Left lung (tissue), 10 donors: ENCODE measurements around the gene TM2D3. TPM values are rescaled to one million over a fixed set of nuclear protein-coding genes. Genes with fewer than 3 reads are reported as not detected.

ENCODE experiments used
- ATAC-seq: fragments of 200-7000 bp; cut with Tn5 transposase; one replicate; pipeline ENCODE4 v1.9.1; 2020; ENCODE audit warnings: moderate library complexity
- DNase-seq, 4 donors: peaks; one replicate each; pipeline ENCODE4 v3.0.0-alpha.2; 2013 to 2020
- H3K27ac ChIP-seq, 2 donors: fragments of 200-600 bp; sonication (generic) in 1 of 2; one replicate each; pipeline versions ENCODE4 v1.5.0 to v1.8.0; 2020 to 2021
- H3K27me3 ChIP-seq, 2 donors: fragments of 200-600 bp; sonication (generic) in 1 of 2; one replicate each; pipeline versions ENCODE4 v1.5.0 to v1.8.0; 2020 to 2021
- H3K36me3 ChIP-seq, 2 donors: fragments of 200-600 bp; sonication (generic) in 1 of 2; one replicate each; pipeline versions ENCODE4 v1.5.0 to v1.8.0; 2020 to 2021
- H3K4me1 ChIP-seq, 2 donors: fragments of 200-600 bp; one replicate each; pipeline ENCODE4 v1.8.0; 2021
- H3K4me3 ChIP-seq, 2 donors: fragments of 200-600 bp; sonication (generic) in 1 of 2; one replicate each; pipeline versions ENCODE4 v1.5.0 to v1.8.0; 2020 to 2021; ENCODE audit warnings: mild to moderate bottlenecking in 1 of 2
- H3K9me3 ChIP-seq, 2 donors: fragments of 200-600 bp; sonication (generic) in 1 of 2; one replicate each; pipeline versions ENCODE4 v1.5.0 to v1.8.0; 2020 to 2021
- CTCF ChIP-seq, 2 donors: fragments of 200-600 bp; sonication (generic) in 1 of 2; IDR thresholded peaks; one replicate each; pipeline versions ENCODE4 v1.5.0 to v1.8.0; 2021; ENCODE audit warnings: antibody characterized with exemption in 2 of 2
- intact Hi-C, 2 donors: fragments of 100-400 bp; cut with DNase I; formaldehyde crosslinking; loops; one replicate each; pipeline versions ENCODE4 v1.11.2 to v1.14.2; 2022
- polyA plus RNA-seq, 6 donors: library from polyadenylated mRNA; unstranded; fragments of 120-200 nt; gene quantifications; one replicate each; pipeline ENCODE4 v1.2.1, GENCODE V29; 2013; ENCODE audit not compliant: insufficient read length in 6 of 6
- total RNA-seq, 2 donors: library from RNA; stranded (reverse); fragmentation: NEBNext Ultra II Directional; extraction: Animal tissue kit (Norgen Biotek cat#: 25700); gene quantifications; one replicate each; pipeline ENCODE4 v1.2.1, GENCODE V29; 2021
- donor health status: DM: no; HTN: yes; CAD: no.
- donor health status: DM: no; HTN: no; CAD: no.

Gene TM2D3
- total and polyA plus RNA-seq, 8 donors, result 43.7 to 67.3 (median 59.9) TPM

GRCh38 chr15:101654171-101654570 lies 2.0 kb upstream of the TM2D3 start:
- Histone ChIP-seq H3K4me1 (peaks cover 14 to 47% of the 10 kb centered on the region in 2 donors), H3K9me3 (no peaks in the 10 kb centered on the region), H3K36me3 (no peaks in the 10 kb centered on the region), H3K4me3 (no peak overlapping the region), H3K27me3 (no peaks in the 10 kb centered on the region), H3K27ac (no peak overlapping the region)
- ATAC-seq, result no peak
- no peak for DNase-seq
- intact Hi-C loops, result no loop called here
- no peak for TF ChIP-seq CTCF (IDR thresholded peaks at IDR 0.05)

GRCh38 chr15:101652786-101653430 lies 727 bp upstream of the TM2D3 start:
- intact Hi-C loops, result no loop called here
- DNase-seq, result peak in 2 of 4 donors; percentile 43 to 54
- H3K9me3 ChIP-seq, result no peaks in the 10 kb centered on the region
- H3K36me3 ChIP-seq, result peaks cover 0 to 13% of the 10 kb centered on the region in 2 donors
- peaks cover 14 to 51% of the 10 kb centered on the region in 2 donors for H3K4me1 ChIP-seq
- H3K4me3 ChIP-seq, result peak overlapping the region; percentile 83 to 93
- no peaks in the 10 kb centered on the region for H3K27me3 ChIP-seq
- H3K27ac ChIP-seq, result peak overlapping the region; percentile 98 to 99
- peak; percentile 61 for ATAC-seq
- no peak for TF ChIP-seq CTCF (IDR thresholded peaks at IDR 0.05)

GRCh38 chr15:101651554-101652097 lies 555 bp downstream of the TM2D3 start:
- ATAC-seq (peak; percentile 60), DNase-seq (peak in 1 of 4 donors; percentile 70)
- Histone ChIP-seq H3K9me3 (no peaks in the 10 kb centered on the region), H3K27me3 (no peaks in the 10 kb centered on the region), H3K4me1 (peaks cover 14 to 47% of the 10 kb centered on the region in 2 donors), H3K4me3 (peak overlapping the region; percentile 83 to 93), H3K36me3 (peaks cover 0 to 25% of the 10 kb centered on the region in 2 donors), H3K27ac (peak overlapping the region; percentile 98 to 99)
- TF ChIP-seq CTCF (IDR thresholded peaks at IDR 0.05), result no peak
- intact Hi-C loops, result no loop called here

GRCh38 chr15:101650145-101650544 lies 2.0 kb downstream of the TM2D3 start:
- no peaks in the 10 kb centered on the region for H3K27me3 ChIP-seq
- no peak for TF ChIP-seq CTCF (IDR thresholded peaks at IDR 0.05)
- intact Hi-C loops, result no loop called here
- H3K27ac ChIP-seq, result no peak overlapping the region
- ATAC-seq, result no peak
- peaks cover 14 to 47% of the 10 kb centered on the region in 2 donors for H3K4me1 ChIP-seq
- peak overlapping the region in 1 of 2 donors; percentile 93 for H3K4me3 ChIP-seq
- no peaks in the 10 kb centered on the region for H3K9me3 ChIP-seq
- H3K36me3 ChIP-seq, result peaks cover 0 to 40% of the 10 kb centered on the region in 2 donors
- DNase-seq, result no peak

GRCh38 chr15:101648356-101648755 lies 3.8 kb downstream of the TM2D3 start:
- Histone ChIP-seq H3K4me3 (no peak overlapping the region), H3K27me3 (no peaks in the 10 kb centered on the region), H3K36me3 (peaks cover 0 to 58% of the 10 kb centered on the region in 2 donors), H3K9me3 (no peaks in the 10 kb centered on the region), H3K4me1 (peaks cover 14 to 37% of the 10 kb centered on the region in 2 donors), H3K27ac (no peak overlapping the region)
- ATAC-seq, result no peak
- intact Hi-C loops, result no loop called here
- DNase-seq, result no peak
- TF ChIP-seq CTCF (IDR thresholded peaks at IDR 0.05), result no peak
